Bone marrow (tissue), 2 donors: Measurements from ENCODE around the gene DRAM1.
"Not testable (repeated sequence)": the region's sequence is repeated elsewhere in the genome, so short reads cannot be mapped to it uniquely, and the experiment has no call there.

Source experiments
- DNase-seq, 2 donors: peaks; one replicate each; lab custom pipeline; 2025; lab: John Stamatoyannopoulos, UW

DRAM1 gene

GRCh38 chr12:101906226-101906625 is 28.8 kb downstream of the DRAM1 start:
- DNase-seq = no peak

- DNase-seq = no peak
These were observed 31.0 kb downstream of the DRAM1 start for GRCh38 chr12:101908395-101908794.

- no peak for DNase-seq
These were observed 32.3 kb downstream of the DRAM1 start for GRCh38 chr12:101909646-101910045.

- DNase-seq = no peak
These were observed 38.5 kb downstream of the DRAM1 start for GRCh38 chr12:101915841-101916240.

- DNase-seq = not testable (repeated sequence)
These were observed 41.4 kb downstream of the DRAM1 start for GRCh38 chr12:101918805-101919204.

- DNase-seq = no peak
These were observed 42.1 kb downstream of the DRAM1 start for GRCh38 chr12:101919447-101919846.

- no peak for DNase-seq
These were observed 43.5 kb downstream of the DRAM1 start for GRCh38 chr12:101920906-101921305.

- DNase-seq = no peak
These were observed 45.8 kb downstream of the DRAM1 start for GRCh38 chr12:101923045-101923718.

- DNase-seq = no peak
These were observed 47.2 kb downstream of the DRAM1 start for GRCh38 chr12:101924618-101925017.

- DNase-seq = peak in 1 of 2 donors; percentile 18
These were observed 48.0 kb downstream of the DRAM1 start for GRCh38 chr12:101925361-101925760.

GRCh38 chr12:101925935-101926334 is 48.6 kb downstream of the DRAM1 start:
- DNase-seq = no peak

- no peak for DNase-seq
These were observed 49.7 kb downstream of the DRAM1 start for GRCh38 chr12:101927036-101927435.

- DNase-seq = no peak
These were observed 50.6 kb downstream of the DRAM1 start for GRCh38 chr12:101927999-101928398.

GRCh38 chr12:101928556-101928955 is 51.2 kb downstream of the DRAM1 start:
- no peak for DNase-seq

GRCh38 chr12:101929365-101930041 is 52.1 kb downstream of the DRAM1 start:
- no peak for DNase-seq

GRCh38 chr12:101931498-101932326 is 54.3 kb downstream of the DRAM1 start:
- no peak for DNase-seq

- no peak for DNase-seq
These were observed 56.6 kb downstream of the DRAM1 start for GRCh38 chr12:101933866-101934514.

GRCh38 chr12:101935890-101936746 is 58.7 kb downstream of the DRAM1 start:
- DNase-seq = no peak

- DNase-seq = no peak
These were observed 61.9 kb downstream of the DRAM1 start for GRCh38 chr12:101939306-101939705.

GRCh38 chr12:101939856-101940265 is 62.5 kb downstream of the DRAM1 start:
- DNase-seq = peak in 1 of 2 donors; percentile 53

GRCh38 chr12:101940400-101940950 is 63.1 kb downstream of the DRAM1 start:
- no peak for DNase-seq
